SK-N-SH treated with all-trans-retinoic acid at 6 μM for 48 hours (cell line): ENCODE measurements around the gene FAM227A.

Experiments used
- CSRNP3 ChIP-seq: fragments of 250-450 bp; sonication (Bioruptor Pico); IDR thresholded peaks from 2 replicates; pipeline ENCODE4 v1.5.1; 2021; ENCODE audit warnings: mild to moderate bottlenecking, moderate library complexity
- OSR1 ChIP-seq: fragments of 250-450 bp; sonication (Bioruptor Pico); IDR thresholded peaks from 2 replicates; pipeline ENCODE4 v1.8.0; 2022; ENCODE audit warnings: moderate library complexity, mild to moderate bottlenecking, inconsistent platforms
- PATZ1 ChIP-seq: fragments of 250-450 bp; sonication (Bioruptor Pico); IDR thresholded peaks from 2 replicates; pipeline ENCODE4 v1.8.0; 2020; ENCODE audit warnings: mild to moderate bottlenecking, moderate library complexity, borderline replicate concordance
- POU6F1 ChIP-seq: fragments of 250-450 bp; sonication (Bioruptor Pico); IDR thresholded peaks from 2 replicates; pipeline ENCODE4 v1.8.0; 2021; ENCODE audit warnings: low read depth, mild to moderate bottlenecking, moderate library complexity, borderline replicate concordance
- RARB ChIP-seq: fragments of 250-450 bp; sonication (Bioruptor Pico); IDR thresholded peaks from 2 replicates; pipeline ENCODE4 v1.8.0; 2021; ENCODE audit warnings: mild to moderate bottlenecking, moderate library complexity
- ZFP30 ChIP-seq: fragments of 450-650 bp; formaldehyde crosslinking; IDR thresholded peaks from 2 replicates; pipeline ENCODE4 v1.5.0; 2022; ENCODE audit warnings: mild to moderate bottlenecking, moderate library complexity
- ZNF565 ChIP-seq: fragments of 450-650 bp; formaldehyde crosslinking; conservative IDR thresholded peaks from 2 replicates; pipeline ENCODE4 v1.5.0; 2020; ENCODE audit warnings: low read depth, mild to moderate bottlenecking, moderate library complexity

GRCh38 chr22:38549101-38549894 lies 106.9 kb downstream of the FAM227A start:
- no peak for TF ChIP-seq ZNF565 (CRISPR knock-in tag)
- no peak for TF ChIP-seq RARB (CRISPR knock-in tag)
- TF ChIP-seq POU6F1, result no peak
- TF ChIP-seq CSRNP3 (CRISPR knock-in tag), result no peak
- no peak for TF ChIP-seq PATZ1 (CRISPR knock-in tag)
- TF ChIP-seq ZFP30 (CRISPR knock-in tag), result no peak
- TF ChIP-seq OSR1 (CRISPR knock-in tag), result no peak
